DND-41 (cell line): ENCODE data around the gene ZMYND11.

Source experiments
- EZH2 ChIP-seq: IDR thresholded peaks from 3 replicates; pipeline ENCODE4 v1.6.1; 2012; ENCODE audit warnings: borderline replicate concordance, low read depth, mild to moderate bottlenecking, moderate library complexity, low read length, inconsistent platforms; ENCODE audit not compliant: severe bottlenecking
- TF ChIP-seq, protein P1 (sequence below): IDR thresholded peaks from 2 replicates; pipeline ENCODE4 v1.5.1; 2012; ENCODE audit warnings: borderline replicate concordance, low read length, moderate library complexity, mild to moderate bottlenecking; ENCODE audit not compliant: poor library complexity, severe bottlenecking; ENCODE audit errors: extremely low read depth

DNA sequence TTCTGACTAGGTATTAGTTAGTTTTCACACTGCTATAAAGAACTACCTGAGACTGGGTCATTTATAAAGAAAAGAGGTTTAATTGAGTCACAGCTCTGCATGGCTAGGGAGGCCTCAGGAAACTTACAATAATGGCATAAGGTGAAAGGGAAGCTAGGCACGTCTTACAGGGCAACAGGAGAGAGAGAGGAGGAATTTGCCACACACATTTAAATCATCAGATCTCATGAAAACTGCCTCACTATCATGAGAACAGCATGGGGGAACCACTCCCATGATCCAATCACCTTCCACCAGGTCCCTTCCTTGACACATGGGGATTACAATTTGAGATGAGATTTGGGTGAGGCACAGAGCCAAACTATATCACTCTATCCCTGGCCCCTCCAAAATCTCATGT, 40.6 kb upstream of the ZMYND11 start:
- TF ChIP-seq, protein P1, sequence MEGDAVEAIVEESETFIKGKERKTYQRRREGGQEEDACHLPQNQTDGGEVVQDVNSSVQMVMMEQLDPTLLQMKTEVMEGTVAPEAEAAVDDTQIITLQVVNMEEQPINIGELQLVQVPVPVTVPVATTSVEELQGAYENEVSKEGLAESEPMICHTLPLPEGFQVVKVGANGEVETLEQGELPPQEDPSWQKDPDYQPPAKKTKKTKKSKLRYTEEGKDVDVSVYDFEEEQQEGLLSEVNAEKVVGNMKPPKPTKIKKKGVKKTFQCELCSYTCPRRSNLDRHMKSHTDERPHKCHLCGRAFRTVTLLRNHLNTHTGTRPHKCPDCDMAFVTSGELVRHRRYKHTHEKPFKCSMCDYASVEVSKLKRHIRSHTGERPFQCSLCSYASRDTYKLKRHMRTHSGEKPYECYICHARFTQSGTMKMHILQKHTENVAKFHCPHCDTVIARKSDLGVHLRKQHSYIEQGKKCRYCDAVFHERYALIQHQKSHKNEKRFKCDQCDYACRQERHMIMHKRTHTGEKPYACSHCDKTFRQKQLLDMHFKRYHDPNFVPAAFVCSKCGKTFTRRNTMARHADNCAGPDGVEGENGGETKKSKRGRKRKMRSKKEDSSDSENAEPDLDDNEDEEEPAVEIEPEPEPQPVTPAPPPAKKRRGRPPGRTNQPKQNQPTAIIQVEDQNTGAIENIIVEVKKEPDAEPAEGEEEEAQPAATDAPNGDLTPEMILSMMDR, result no peak
- TF ChIP-seq EZH2, result no peak
